Measurements from ENCODE around the gene NTF3. TPM values are rescaled to one million over a fixed set of nuclear protein-coding genes. Genes with fewer than 3 reads are reported as not detected.

The NTF3 gene
- total RNA-seq, 5 donors from 2014 or later (not counting 1 experiment from before 2014, with no cell fraction given), result not detected

DNA sequence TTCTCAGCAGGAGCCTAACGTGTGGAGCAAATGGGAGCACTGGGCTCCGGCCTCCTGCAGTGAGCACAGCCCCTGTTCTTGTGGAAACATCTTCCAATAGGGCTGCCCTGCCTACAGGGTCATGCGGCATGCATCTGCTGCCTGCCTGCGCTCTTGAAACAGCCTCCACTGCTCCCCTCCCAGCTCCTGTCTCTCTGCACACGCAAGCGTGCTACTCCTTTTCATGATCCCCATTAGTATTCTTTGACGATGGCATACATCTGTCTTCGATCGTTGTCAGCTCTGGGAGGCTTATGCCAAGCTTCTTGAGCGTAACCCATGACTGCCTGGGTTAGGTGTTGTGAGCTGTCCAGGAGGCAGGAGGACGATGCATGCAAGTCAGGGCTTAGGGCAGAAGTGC lies 23.1 kb downstream of the NTF3 start:
- Mint-ChIP-seq H3K4me1 (peaks cover 7 to 10% (median 8%) of the 10 kb centered on the region in 3 donors), H3K9me3 (no peaks in the 10 kb centered on the region), H3K27me3 (peaks cover 6 to 10% of the 10 kb centered on the region in 2 donors), H3K4me3 (no peak overlapping the region), H3K27ac (no peak overlapping the region), H3K36me3 (no peaks in the 10 kb centered on the region)
- Histone ChIP-seq H3K27me3 (replicated peaks in 1 of 2; ENCODE audit: control insufficient read depth in 2 of 2, extremely low read depth in 1 of 2, insufficient read depth in 2 of 2, low read length in 1 of 2) (peaks cover 0 to 5% of the 10 kb centered on the region in 2 experiments), H3K36me3 (ENCODE audit: control insufficient read depth in 2 of 2, extremely low read depth in 1 of 2, insufficient read depth in 1 of 2, low read length in 1 of 2) (no peaks in the 10 kb centered on the region), H3K27ac (ENCODE audit: low read length) (no peak overlapping the region), H3K9me3 (no peaks in the 10 kb centered on the region), H3K4me3 (ENCODE audit: control insufficient read depth in 1 of 2, extremely low read depth in 1 of 2, low read length in 1 of 2) (no peak overlapping the region), H3K4me1 (ENCODE audit: control insufficient read depth in 1 of 2, extremely low read depth in 1 of 2, insufficient read depth in 2 of 2, low read length in 2 of 2) (no peaks in the 10 kb centered on the region)
- WGBS (ENCODE audit: insufficient coverage), result 82% methylated on average over 7 of the region's 11 CpGs
- DNase-seq (no peak), ATAC-seq (replicated peaks in 1 of 4) (no peak)
- ChIA-PET CTCF (no interaction called here), POLR2A (no interaction called here)

DNA sequence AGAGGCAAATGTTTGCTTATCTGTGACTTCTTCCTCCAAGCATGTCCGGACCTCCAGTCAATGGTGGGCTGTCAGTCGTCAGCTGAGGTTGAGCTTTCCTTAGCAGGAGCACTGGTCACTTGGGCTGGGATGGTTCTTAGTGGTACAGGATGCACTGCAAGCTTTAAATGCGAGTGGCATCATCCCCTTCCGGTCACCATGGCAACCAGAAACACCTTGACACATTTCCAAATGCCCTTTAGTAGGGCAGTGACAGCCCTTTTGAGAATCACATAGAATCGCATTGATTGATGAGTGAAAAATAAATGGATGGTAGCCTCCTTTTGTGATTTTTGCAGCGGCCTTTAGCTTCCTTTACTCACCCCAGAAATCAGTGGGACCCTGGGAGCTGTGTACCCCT lies 24.1 kb downstream of the NTF3 start:
- H3K4me3 ChIP-seq (ENCODE audit: control insufficient read depth in 1 of 2, extremely low read depth in 1 of 2, low read length in 1 of 2), result no peak overlapping the region
- no peak for ATAC-seq (replicated peaks in 1 of 4)
- Mint-ChIP-seq H3K36me3 (no peaks in the 10 kb centered on the region), H3K4me1 (peaks cover 7 to 10% (median 8%) of the 10 kb centered on the region in 3 donors), H3K4me3 (no peak overlapping the region), H3K9me3 (no peaks in the 10 kb centered on the region), H3K27ac (no peak overlapping the region), H3K27me3 (peaks cover 5 to 10% of the 10 kb centered on the region in 2 donors)
- H3K36me3 ChIP-seq (ENCODE audit: control insufficient read depth in 2 of 2, extremely low read depth in 1 of 2, insufficient read depth in 1 of 2, low read length in 1 of 2), result no peaks in the 10 kb centered on the region
- peaks cover 0 to 5% of the 10 kb centered on the region in 2 experiments for H3K27me3 ChIP-seq (replicated peaks in 1 of 2; ENCODE audit: control insufficient read depth in 2 of 2, extremely low read depth in 1 of 2, insufficient read depth in 2 of 2, low read length in 1 of 2)
- H3K9me3 ChIP-seq, result no peaks in the 10 kb centered on the region
- DNase-seq, result no peak
- no peak overlapping the region for H3K27ac ChIP-seq (ENCODE audit: low read length)
- ChIA-PET POLR2A (no interaction called here), CTCF (no interaction called here)
- WGBS (ENCODE audit: insufficient coverage), result 100% methylated on average over 1 of the region's 6 CpGs
- no peaks in the 10 kb centered on the region for H3K4me1 ChIP-seq (ENCODE audit: control insufficient read depth in 1 of 2, extremely low read depth in 1 of 2, insufficient read depth in 2 of 2, low read length in 2 of 2)

DNA sequence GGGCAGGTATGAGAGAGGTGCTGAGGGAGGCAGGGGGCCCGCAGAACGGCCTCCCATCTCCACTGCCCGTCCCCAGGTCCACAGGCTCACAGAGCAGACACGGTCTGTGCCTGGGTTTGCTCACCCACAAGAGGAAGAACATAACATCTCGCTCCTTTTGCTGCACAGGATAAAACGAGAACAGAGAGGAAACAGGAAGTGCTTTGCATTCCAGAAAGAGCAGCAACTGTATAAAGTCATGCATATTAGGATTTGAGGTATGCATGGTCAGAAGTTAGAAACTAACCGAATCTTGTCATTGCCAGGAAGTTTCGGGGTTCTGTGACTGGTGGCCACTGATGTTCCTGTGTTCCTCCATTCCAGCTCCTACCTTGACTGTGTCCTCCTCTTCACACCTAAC lies 25.0 kb downstream of the NTF3 start:
- Mint-ChIP-seq H3K9me3 (no peaks in the 10 kb centered on the region), H3K4me1 (peaks cover 7 to 10% (median 8%) of the 10 kb centered on the region in 3 donors), H3K27ac (no peak overlapping the region), H3K4me3 (no peak overlapping the region), H3K27me3 (peaks cover 3 to 10% of the 10 kb centered on the region in 2 donors), H3K36me3 (no peaks in the 10 kb centered on the region)
- ATAC-seq (replicated peaks in 1 of 4) (no peak), DNase-seq (no peak)
- Histone ChIP-seq H3K9me3 (no peaks in the 10 kb centered on the region), H3K4me3 (ENCODE audit: control insufficient read depth in 1 of 2, extremely low read depth in 1 of 2, low read length in 1 of 2) (no peak overlapping the region), H3K27ac (ENCODE audit: low read length) (no peak overlapping the region), H3K27me3 (replicated peaks in 1 of 2; ENCODE audit: control insufficient read depth in 2 of 2, extremely low read depth in 1 of 2, insufficient read depth in 2 of 2, low read length in 1 of 2) (peaks cover 0 to 5% of the 10 kb centered on the region in 2 experiments), H3K4me1 (ENCODE audit: control insufficient read depth in 1 of 2, extremely low read depth in 1 of 2, insufficient read depth in 2 of 2, low read length in 2 of 2) (no peaks in the 10 kb centered on the region), H3K36me3 (ENCODE audit: control insufficient read depth in 2 of 2, extremely low read depth in 1 of 2, insufficient read depth in 1 of 2, low read length in 1 of 2) (no peaks in the 10 kb centered on the region)
- CTCF ChIA-PET, result no interaction called here
- 14% methylated on average over 8 of the region's 8 CpGs for WGBS (ENCODE audit: insufficient coverage)
- POLR2A ChIA-PET, result no interaction called here

DNA sequence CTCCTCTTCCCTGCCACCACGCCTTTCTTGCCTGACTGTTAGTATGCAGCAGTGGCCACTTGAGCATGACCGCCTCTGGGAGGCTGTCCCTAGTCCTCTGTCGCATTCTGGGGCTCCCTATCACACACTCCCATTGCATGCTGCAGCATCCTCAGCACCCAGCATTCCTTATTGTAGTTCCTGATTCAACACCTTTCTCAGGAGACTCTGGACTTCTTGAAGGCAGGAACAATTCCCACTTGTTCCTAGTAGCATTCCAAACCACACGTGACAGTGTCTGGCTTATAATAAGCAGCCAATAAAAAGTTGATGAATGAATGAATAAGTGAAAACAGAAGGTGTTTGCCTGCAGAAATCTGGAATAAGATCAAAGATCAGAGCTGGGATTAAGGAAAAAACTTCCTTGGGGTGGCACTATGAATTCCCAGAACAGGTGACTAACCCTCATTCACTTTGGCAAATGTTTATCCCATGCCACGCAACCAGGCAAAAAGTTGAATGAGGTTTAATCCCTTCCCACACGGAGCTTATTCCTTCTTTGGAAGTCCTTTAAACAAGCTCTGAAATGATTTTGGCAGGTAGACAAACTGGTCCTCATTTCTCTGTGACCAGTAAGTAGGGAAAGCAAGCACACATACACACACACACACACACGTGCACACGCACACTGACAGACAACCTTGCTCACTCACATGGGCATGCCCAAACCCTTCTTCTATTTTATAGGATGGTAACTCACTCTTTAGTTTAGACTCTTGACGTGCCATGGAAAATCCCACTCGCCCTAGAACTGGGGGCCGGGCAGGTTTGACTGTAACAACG lies 26.5 kb downstream of the NTF3 start:
- ChIA-PET CTCF (no interaction called here), POLR2A (no interaction called here)
- H3K36me3 ChIP-seq (ENCODE audit: control insufficient read depth in 2 of 2, extremely low read depth in 1 of 2, insufficient read depth in 1 of 2, low read length in 1 of 2), result no peaks in the 10 kb centered on the region
- H3K4me3 Mint-ChIP-seq, result no peak overlapping the region
- no peak overlapping the region for H3K27ac ChIP-seq (ENCODE audit: low read length)
- no peak overlapping the region for H3K27ac Mint-ChIP-seq
- WGBS (ENCODE audit: insufficient coverage), result 86% methylated on average over 8 of the region's 12 CpGs
- H3K4me3 ChIP-seq (ENCODE audit: control insufficient read depth in 1 of 2, extremely low read depth in 1 of 2, low read length in 1 of 2), result no peak overlapping the region
- ATAC-seq (replicated peaks in 1 of 4) (no peak), DNase-seq (no peak)
- peaks cover 7 to 10% (median 8%) of the 10 kb centered on the region in 3 donors for H3K4me1 Mint-ChIP-seq
- no peaks in the 10 kb centered on the region for H3K9me3 ChIP-seq
- no peaks in the 10 kb centered on the region for H3K9me3 Mint-ChIP-seq
- peaks cover 0 to 2% of the 10 kb centered on the region in 2 donors for H3K27me3 Mint-ChIP-seq
- H3K27me3 ChIP-seq (replicated peaks in 1 of 2; ENCODE audit: control insufficient read depth in 2 of 2, extremely low read depth in 1 of 2, insufficient read depth in 2 of 2, low read length in 1 of 2), result peaks cover 0 to 2% of the 10 kb centered on the region in 2 experiments
- H3K36me3 Mint-ChIP-seq, result no peaks in the 10 kb centered on the region
- H3K4me1 ChIP-seq (ENCODE audit: control insufficient read depth in 1 of 2, extremely low read depth in 1 of 2, insufficient read depth in 2 of 2, low read length in 2 of 2), result no peaks in the 10 kb centered on the region

DNA sequence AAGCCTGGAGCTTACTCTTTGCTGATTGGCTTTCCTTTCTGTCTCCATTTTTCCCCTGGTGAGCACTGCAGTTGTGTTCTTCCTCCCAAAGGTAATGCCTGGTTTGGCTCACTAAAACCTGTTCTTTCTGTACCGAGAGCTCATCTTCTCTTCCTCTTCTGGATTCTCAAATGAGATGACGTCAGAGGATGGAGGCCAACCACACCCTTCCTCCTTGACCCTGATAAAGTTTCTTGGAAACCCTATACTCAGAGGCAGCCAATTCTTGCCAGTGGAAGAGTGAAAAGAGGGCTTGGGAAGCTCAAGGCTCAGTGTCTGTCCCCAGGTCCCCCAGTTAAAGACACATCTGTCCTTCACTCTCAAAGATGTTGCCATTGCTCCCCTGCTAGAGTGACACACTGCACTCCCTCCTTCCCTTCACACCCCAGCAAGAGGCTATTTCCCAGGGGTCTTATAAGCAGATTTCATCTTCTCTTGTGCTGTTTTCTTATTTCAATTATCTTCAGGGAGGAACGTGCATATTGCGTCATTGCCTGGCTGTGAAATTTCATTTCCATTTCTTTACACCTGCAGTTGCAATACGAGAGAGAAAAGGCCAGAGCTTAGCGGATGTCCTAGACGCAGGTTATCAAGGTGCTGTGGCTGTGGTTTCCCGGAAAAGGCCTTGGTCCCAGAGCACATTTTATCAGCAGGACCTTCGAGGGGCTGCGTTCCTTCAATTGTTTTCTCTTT lies 27.3 kb downstream of the NTF3 start:
- Mint-ChIP-seq H3K4me1 (peaks cover 7 to 10% (median 8%) of the 10 kb centered on the region in 3 donors), H3K9me3 (no peaks in the 10 kb centered on the region), H3K36me3 (no peaks in the 10 kb centered on the region), H3K27me3 (no peaks in the 10 kb centered on the region), H3K27ac (no peak overlapping the region), H3K4me3 (no peak overlapping the region)
- ChIA-PET CTCF (no interaction called here), POLR2A (interaction anchor here in 1 of 2 donors (0.8 kb wide), 1 partner anchor 428 kb away, joined by 3 read pairs; no protein-coding TSS in a partner anchor)
- ATAC-seq (replicated peaks in 1 of 4) (no peak), DNase-seq (no peak)
- 83% methylated on average over 8 of the region's 10 CpGs for WGBS (ENCODE audit: insufficient coverage)
- no peaks in the 10 kb centered on the region for H3K36me3 ChIP-seq (ENCODE audit: control insufficient read depth in 2 of 2, extremely low read depth in 1 of 2, insufficient read depth in 1 of 2, low read length in 1 of 2)
- H3K27me3 ChIP-seq (replicated peaks in 1 of 2; ENCODE audit: control insufficient read depth in 2 of 2, extremely low read depth in 1 of 2, insufficient read depth in 2 of 2, low read length in 1 of 2), result peaks cover 0 to 2% of the 10 kb centered on the region in 2 experiments
- no peaks in the 10 kb centered on the region for H3K9me3 ChIP-seq
- no peak overlapping the region for H3K4me3 ChIP-seq (ENCODE audit: control insufficient read depth in 1 of 2, extremely low read depth in 1 of 2, low read length in 1 of 2)
- no peaks in the 10 kb centered on the region for H3K4me1 ChIP-seq (ENCODE audit: control insufficient read depth in 1 of 2, extremely low read depth in 1 of 2, insufficient read depth in 2 of 2, low read length in 2 of 2)
- no peak overlapping the region for H3K27ac ChIP-seq (ENCODE audit: low read length)

DNA sequence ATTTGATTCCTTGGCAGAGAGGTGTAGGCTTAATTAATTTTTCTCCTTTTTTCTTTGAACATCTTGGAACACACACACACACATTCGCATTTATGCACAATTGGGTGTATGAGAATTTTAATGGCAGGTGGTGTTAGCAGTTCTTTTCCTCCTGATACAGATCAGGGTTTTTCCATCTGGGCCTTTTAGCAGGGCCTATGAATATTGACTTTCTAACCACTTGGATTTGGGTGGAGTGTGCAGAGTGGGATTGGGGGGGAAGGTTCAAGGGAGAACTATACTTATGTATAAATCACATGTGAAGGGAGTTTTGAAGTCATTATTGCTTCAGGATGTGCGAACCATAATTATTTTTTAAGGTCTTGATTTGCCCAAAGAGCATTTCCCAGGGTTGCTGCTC lies 28.9 kb downstream of the NTF3 start:
- ChIA-PET POLR2A (no interaction called here), CTCF (no interaction called here)
- Mint-ChIP-seq H3K27ac (no peak overlapping the region), H3K9me3 (no peaks in the 10 kb centered on the region), H3K36me3 (no peaks in the 10 kb centered on the region), H3K27me3 (no peaks in the 10 kb centered on the region), H3K4me1 (peaks cover 7 to 10% (median 8%) of the 10 kb centered on the region in 3 donors), H3K4me3 (no peak overlapping the region)
- no peaks in the 10 kb centered on the region for H3K9me3 ChIP-seq
- 38% methylated on average over 1 of the region's 2 CpGs for WGBS (ENCODE audit: insufficient coverage)
- peaks cover 0 to 5% of the 10 kb centered on the region in 2 experiments for H3K27me3 ChIP-seq (replicated peaks in 1 of 2; ENCODE audit: control insufficient read depth in 2 of 2, extremely low read depth in 1 of 2, insufficient read depth in 2 of 2, low read length in 1 of 2)
- ATAC-seq (replicated peaks in 1 of 4) (no peak), DNase-seq (no peak)
- no peaks in the 10 kb centered on the region for H3K36me3 ChIP-seq (ENCODE audit: control insufficient read depth in 2 of 2, extremely low read depth in 1 of 2, insufficient read depth in 1 of 2, low read length in 1 of 2)
- no peak overlapping the region for H3K27ac ChIP-seq (ENCODE audit: low read length)
- no peaks in the 10 kb centered on the region for H3K4me1 ChIP-seq (ENCODE audit: control insufficient read depth in 1 of 2, extremely low read depth in 1 of 2, insufficient read depth in 2 of 2, low read length in 2 of 2)
- H3K4me3 ChIP-seq (ENCODE audit: control insufficient read depth in 1 of 2, extremely low read depth in 1 of 2, low read length in 1 of 2), result no peak overlapping the region

Data from T-cell (primary cell).